Astrocyte (in vitro differentiated cells and primary cell): ENCODE data around the gene FAM110A. TPM values are rescaled to one million over a fixed set of nuclear protein-coding genes. Genes with fewer than 3 reads are reported as not detected.
"Not testable (repeated sequence)": the region's sequence is repeated elsewhere in the genome, so short reads cannot be mapped to it uniquely, and the experiment has no call there.

ENCODE experiments used
- DNase-seq: peaks from one replicate; pipeline ENCODE4 v3.0.0-alpha.2; 2010; ENCODE audit warnings: low read depth
- FAIRE-seq: peaks from 2 replicates; lab custom pipeline; 2011; peaks lifted over from hg19 to GRCh38; lab: Jason Lieb, UNC
- H2AFZ ChIP-seq: 2 replicates; pipeline ENCODE4 v1.6.0; 2012; ENCODE audit warnings: low read depth, low read length, inconsistent platforms
- H3K27ac ChIP-seq: 2 replicates; pipeline ENCODE4 v1.5.1; 2011; ENCODE audit warnings: low read depth, low read length, inconsistent platforms
- H3K27me3 ChIP-seq: 2 replicates; pipeline ENCODE4 v1.6.0; 2011; ENCODE audit warnings: low read length, inconsistent platforms; ENCODE audit not compliant: insufficient read depth
- H3K36me3 ChIP-seq: 2 replicates; pipeline ENCODE4 v1.5.1; 2011; ENCODE audit warnings: low read length, inconsistent platforms; ENCODE audit not compliant: insufficient read depth
- H3K4me1 ChIP-seq: 2 replicates; pipeline ENCODE4 v1.5.1; 2011; ENCODE audit warnings: low read length, inconsistent platforms; ENCODE audit not compliant: insufficient read depth
- H3K4me2 ChIP-seq: 2 replicates; pipeline ENCODE4 v1.6.0; 2012; ENCODE audit warnings: low read length, inconsistent platforms
- H3K4me3 ChIP-seq: 2 replicates; pipeline ENCODE4 v1.5.1; 2011; ENCODE audit warnings: low read depth, mild to moderate bottlenecking, low read length, inconsistent platforms; ENCODE audit not compliant: insufficient read depth
- H3K79me2 ChIP-seq: 2 replicates; pipeline ENCODE4 v1.6.0; 2012; ENCODE audit warnings: mild to moderate bottlenecking, low read length, inconsistent platforms; ENCODE audit not compliant: insufficient read depth
- H3K9ac ChIP-seq: 2 replicates; pipeline ENCODE4 v1.6.0; 2012; ENCODE audit warnings: mild to moderate bottlenecking, low read length, inconsistent platforms
- H3K9me3 ChIP-seq: 2 replicates; pipeline ENCODE4 v1.5.1; 2012; ENCODE audit warnings: low read depth, mild to moderate bottlenecking, low read length, inconsistent platforms; ENCODE audit not compliant: insufficient read depth
- H4K20me1 ChIP-seq: 2 replicates; pipeline ENCODE4 v1.6.0; 2012; ENCODE audit warnings: low read length, inconsistent platforms; ENCODE audit not compliant: insufficient read depth
- H3K27ac Mint-ChIP-seq: one replicate; pipeline ENCODE4 v1.8.0; 2021; ENCODE audit warnings: mild to moderate bottlenecking, mixed read lengths; ENCODE audit not compliant: unreplicated experiment
- H3K27me3 Mint-ChIP-seq: one replicate; pipeline ENCODE4 v1.8.0; 2021; ENCODE audit warnings: low read depth, mixed read lengths; ENCODE audit not compliant: unreplicated experiment
- H3K36me3 Mint-ChIP-seq: one replicate; pipeline ENCODE4 v1.8.0; 2021; ENCODE audit warnings: low read depth, mixed read lengths; ENCODE audit not compliant: unreplicated experiment
- H3K4me1 Mint-ChIP-seq: one replicate; pipeline ENCODE4 v1.8.0; 2021; ENCODE audit warnings: low read depth, mixed read lengths; ENCODE audit not compliant: unreplicated experiment
- H3K4me3 Mint-ChIP-seq: one replicate; pipeline ENCODE4 v1.8.0; 2021; ENCODE audit warnings: mild to moderate bottlenecking, moderate library complexity, mixed read lengths; ENCODE audit not compliant: unreplicated experiment
- H3K9me3 Mint-ChIP-seq: one replicate; pipeline ENCODE4 v1.8.0; 2021; ENCODE audit warnings: mild to moderate bottlenecking, mixed read lengths; ENCODE audit not compliant: unreplicated experiment
- CTCF ChIP-seq: IDR thresholded peaks from 2 replicates; pipeline ENCODE4 v1.5.1; 2011; ENCODE audit warnings: low read depth, mild to moderate bottlenecking, inconsistent platforms, low read length, moderate library complexity; ENCODE audit not compliant: insufficient read depth
- EZH2 ChIP-seq: IDR thresholded peaks from 2 replicates; pipeline ENCODE4 v1.6.1; 2012; ENCODE audit warnings: mild to moderate bottlenecking, low read length, inconsistent platforms; ENCODE audit not compliant: insufficient read depth
- total RNA-seq: library from RNA; stranded (reverse); gene quantifications from 2 replicates; pipeline ENCODE4 v1.2.1, GENCODE V29; 2021

Gene FAM110A
- total RNA-seq, 1 donor from 2014 or later, result 1.4 TPM

DNA sequence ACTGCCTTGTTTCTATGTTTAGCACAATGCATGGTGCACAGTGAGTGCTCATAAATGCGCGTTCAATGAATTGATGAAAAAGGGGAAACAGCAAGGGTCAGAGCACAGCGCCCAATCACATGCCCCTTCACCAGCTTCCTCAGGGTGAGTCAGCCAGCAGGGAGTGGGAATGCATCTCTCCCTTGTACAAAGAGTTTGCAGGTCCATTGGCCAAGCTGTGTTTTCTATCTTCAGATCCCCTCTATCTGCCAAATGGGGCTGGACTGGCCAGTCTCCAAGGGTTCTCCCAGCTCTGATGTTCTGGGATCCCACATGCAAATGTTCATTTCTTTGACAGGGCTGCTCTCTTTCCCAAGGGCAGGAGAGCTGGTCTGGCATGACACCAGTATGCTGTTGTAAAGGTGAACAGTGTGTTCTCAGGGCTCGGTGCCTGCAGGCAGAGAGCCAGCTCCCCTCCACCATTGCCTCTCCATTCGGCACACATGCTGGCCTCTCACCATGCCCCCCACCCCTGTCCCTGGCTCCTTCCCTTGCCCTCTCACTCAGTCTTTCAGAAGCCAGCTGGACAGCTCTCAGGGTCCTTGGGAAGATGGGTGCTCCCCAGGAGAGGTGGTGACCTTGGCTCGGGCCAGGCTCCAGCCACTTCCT, 57.7 kb downstream of the FAM110A start:
- H3K36me3 Mint-ChIP-seq, result no peaks in the 10 kb centered on the region
- Histone ChIP-seq H4K20me1 (no peaks in the 10 kb centered on the region), H3K9me3 (no peaks in the 10 kb centered on the region), H3K9ac (no peak overlapping the region), H3K36me3 (no peaks in the 10 kb centered on the region), H3K79me2 (no peaks in the 10 kb centered on the region), H3K27ac (no peak overlapping the region), H3K4me2 (no peak overlapping the region), H2AFZ (no peak overlapping the region), H3K4me1 (no peaks in the 10 kb centered on the region), H3K27me3 (peaks cover 4% of the 10 kb centered on the region), H3K4me3 (no peak overlapping the region)
- DNase-seq (no peak), FAIRE-seq (no peak)
- H3K27me3 Mint-ChIP-seq, result peaks cover 52% of the 10 kb centered on the region
- no peak overlapping the region for H3K4me3 Mint-ChIP-seq
- H3K9me3 Mint-ChIP-seq, result peaks cover 4% of the 10 kb centered on the region
- TF ChIP-seq CTCF (no peak), EZH2 (no peak)
- H3K27ac Mint-ChIP-seq, result peak overlapping the region; percentile 47
- H3K4me1 Mint-ChIP-seq, result peaks cover 5% of the 10 kb centered on the region

DNA sequence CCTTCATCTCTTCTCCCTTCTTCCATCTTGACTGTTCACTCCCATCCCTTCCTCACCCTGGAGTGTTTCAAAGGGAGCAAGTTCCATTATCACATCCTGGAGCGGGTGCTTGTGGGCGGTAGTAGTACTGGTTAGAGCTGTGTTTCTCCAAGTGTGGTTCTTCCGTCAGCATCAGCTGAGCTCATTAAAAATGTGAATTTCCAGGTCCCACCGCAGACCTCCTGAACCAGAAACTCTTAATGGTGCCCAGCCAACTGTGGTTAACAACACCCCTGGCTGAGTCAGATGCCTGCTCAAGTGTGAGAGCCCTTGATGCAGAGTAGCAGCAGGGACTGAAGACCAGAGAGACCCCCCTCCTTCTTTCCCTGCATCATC, 58.2 kb downstream of the FAM110A start:
- FAIRE-seq (no peak), DNase-seq (peak; percentile 23)
- no peak overlapping the region for H3K27ac ChIP-seq
- no peak overlapping the region for H3K4me3 ChIP-seq
- H3K4me1 Mint-ChIP-seq, result peaks cover 10% of the 10 kb centered on the region
- H3K9me3 Mint-ChIP-seq, result peaks cover 4% of the 10 kb centered on the region
- no peaks in the 10 kb centered on the region for H4K20me1 ChIP-seq
- H3K27ac Mint-ChIP-seq, result peak overlapping the region; percentile 47
- no peak for TF ChIP-seq CTCF
- no peak for TF ChIP-seq EZH2
- H3K4me3 Mint-ChIP-seq, result no peak overlapping the region
- H3K4me1 ChIP-seq, result no peaks in the 10 kb centered on the region
- H3K4me2 ChIP-seq, result no peak overlapping the region
- H3K79me2 ChIP-seq, result no peaks in the 10 kb centered on the region
- H2AFZ ChIP-seq, result no peak overlapping the region
- H3K36me3 Mint-ChIP-seq, result no peaks in the 10 kb centered on the region
- H3K27me3 ChIP-seq, result no peaks in the 10 kb centered on the region
- H3K9me3 ChIP-seq, result no peaks in the 10 kb centered on the region
- H3K27me3 Mint-ChIP-seq, result peaks cover 49% of the 10 kb centered on the region
- H3K9ac ChIP-seq, result no peak overlapping the region
- no peaks in the 10 kb centered on the region for H3K36me3 ChIP-seq

DNA sequence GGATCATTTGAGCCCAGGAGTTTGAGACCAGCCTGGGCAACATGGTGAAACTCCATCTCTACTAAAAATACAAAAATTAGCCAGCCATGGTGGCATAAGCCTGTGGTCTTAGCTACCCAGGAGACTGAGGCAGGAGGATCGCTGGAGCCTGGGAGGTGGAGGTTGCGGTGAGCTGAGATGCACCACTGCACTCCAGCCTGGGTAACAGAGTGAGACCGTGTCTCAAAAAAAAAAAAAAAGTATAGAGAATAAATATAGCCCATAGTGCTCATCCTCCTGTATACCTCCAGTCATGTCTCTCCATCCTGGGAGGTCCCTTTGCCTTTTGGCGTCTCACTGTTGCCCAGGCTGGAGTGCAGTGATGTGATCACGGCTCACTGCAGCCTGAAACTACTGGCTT, 58.9 kb downstream of the FAM110A start:
- not testable (repeated sequence) for H2AFZ ChIP-seq, H3K4me3 Mint-ChIP-seq, H3K27ac Mint-ChIP-seq, H3K36me3 ChIP-seq, DNase-seq, H3K27me3 ChIP-seq, H3K4me1 ChIP-seq, H3K4me2 ChIP-seq, H3K9me3 Mint-ChIP-seq, H3K36me3 Mint-ChIP-seq, FAIRE-seq, H3K9ac ChIP-seq, H3K9me3 ChIP-seq, H3K27ac ChIP-seq, H4K20me1 ChIP-seq, H3K79me2 ChIP-seq, H3K4me3 ChIP-seq
- H3K4me1 Mint-ChIP-seq, result peaks cover 17% of the 10 kb centered on the region
- peaks cover 43% of the 10 kb centered on the region for H3K27me3 Mint-ChIP-seq

Other genes with a start within 250 kb of the FAM110A start
- gene TCF15, start 223.4 kb upstream of the FAM110A start, total RNA-seq, result not detected in 2 replicates
- gene SRXN1, start 180.5 kb upstream of the FAM110A start, total RNA-seq, result 15.9 and 17.7 TPM in 2 replicates
- not detected in 2 replicates for gene SCRT2, start 157.9 kb upstream of the FAM110A start, total RNA-seq
- 0.09 TPM in 1 of 2 replicates, not detected in the other for gene SLC52A3, start 65.2 kb upstream of the FAM110A start, total RNA-seq
- 0.05 and 0.12 TPM in 2 replicates for gene ANGPT4, start 82.6 kb downstream of the FAM110A start, total RNA-seq
- 0.34 and 0.99 TPM in 2 replicates for gene RSPO4, start 168.6 kb downstream of the FAM110A start, total RNA-seq